Thyroid gland (tissue), 4 donors: ENCODE data around the gene DRD2.

Source experiments
- CTCF ChIP-seq, 6 experiments: fragments of 200-600 bp in 3 of 6; fragments of 450-650 bp in 3 of 6; sonication (generic) in 3 of 6; IDR thresholded peaks; one replicate each; pipeline ENCODE4 v1.5.1; 2016 to 2019; ENCODE audit warnings: antibody characterized with exemption in 6 of 6, mild to moderate bottlenecking in 2 of 6, inconsistent platforms in 1 of 6, moderate library complexity in 1 of 6
- POLR2A ChIP-seq, 2 donors: fragments of 450-650 bp; IDR thresholded peaks; one replicate each; pipeline ENCODE4 v1.6.1; 2017; ENCODE audit warnings: antibody characterized with exemption in 2 of 2, mild to moderate bottlenecking in 2 of 2, moderate library complexity in 1 of 2

- TF ChIP-seq CTCF (IDR thresholded peaks at IDR 0.05) (no peak), POLR2A (IDR thresholded peaks at IDR 0.05) (no peak)
Measured at GRCh38 chr11:113408206-113408605, 67.0 kb downstream of the DRD2 start.
